BJ (cell line): ENCODE results near the gene ACOT8. TPM values are rescaled to one million over a fixed set of nuclear protein-coding genes. Genes with fewer than 3 reads are reported as not detected.
"Not testable (repeated sequence)": the region's sequence is repeated elsewhere in the genome, so short reads cannot be mapped to it uniquely, and the experiment has no call there.

Experiments
- CTCF ChIA-PET: fragments of 350-600 bp; formaldehyde crosslinking; extraction: SDS; loops from one replicate; lab custom pipeline; 2021; ENCODE audit warnings: antibody characterized with exemption, inconsistent platforms; lab: Yijun Ruan, JAX
- POLR2A ChIA-PET: fragments of 300-600 bp; sonication (Branson Sonifier 250); formaldehyde crosslinking; extraction: SDS; loops from one replicate; lab custom pipeline; 2021; ENCODE audit warnings: antibody characterized with exemption; lab: Charles Lee
- DNase-seq: peaks from one replicate; pipeline ENCODE4 v3.0.0-alpha.2; 2011; ENCODE audit warnings: low read depth
- H3K27me3 ChIP-seq: 2 replicates; pipeline ENCODE4 v1.6.0; 2011; ENCODE audit warnings: low read length; ENCODE audit not compliant: control insufficient read depth, insufficient read depth
- H3K36me3 ChIP-seq: 2 replicates; pipeline ENCODE4 v1.5.1; 2011; ENCODE audit warnings: low read length; ENCODE audit not compliant: control insufficient read depth, insufficient read depth
- H3K4me3 ChIP-seq: 2 replicates; pipeline ENCODE4 v1.5.1; 2011; ENCODE audit warnings: low read depth, mild to moderate bottlenecking, control low read depth, low read length
- CTCF ChIP-seq: IDR thresholded peaks from 2 replicates; pipeline ENCODE4 v1.5.1; 2011; ENCODE audit warnings: low read depth, mild to moderate bottlenecking, control low read depth, inconsistent platforms, low read length, moderate library complexity; ENCODE audit not compliant: insufficient read depth
- polyA plus RNA-seq: library from polyadenylated mRNA; depleted of rRNA; stranded (reverse); fragments of >200 nt; gene quantifications from 2 replicates; pipeline ENCODE4 v1.2.3, GENCODE V29; 2011

ACOT8 gene
- polyA plus RNA-seq, 1 experiment: 49.9 TPM

DNA sequence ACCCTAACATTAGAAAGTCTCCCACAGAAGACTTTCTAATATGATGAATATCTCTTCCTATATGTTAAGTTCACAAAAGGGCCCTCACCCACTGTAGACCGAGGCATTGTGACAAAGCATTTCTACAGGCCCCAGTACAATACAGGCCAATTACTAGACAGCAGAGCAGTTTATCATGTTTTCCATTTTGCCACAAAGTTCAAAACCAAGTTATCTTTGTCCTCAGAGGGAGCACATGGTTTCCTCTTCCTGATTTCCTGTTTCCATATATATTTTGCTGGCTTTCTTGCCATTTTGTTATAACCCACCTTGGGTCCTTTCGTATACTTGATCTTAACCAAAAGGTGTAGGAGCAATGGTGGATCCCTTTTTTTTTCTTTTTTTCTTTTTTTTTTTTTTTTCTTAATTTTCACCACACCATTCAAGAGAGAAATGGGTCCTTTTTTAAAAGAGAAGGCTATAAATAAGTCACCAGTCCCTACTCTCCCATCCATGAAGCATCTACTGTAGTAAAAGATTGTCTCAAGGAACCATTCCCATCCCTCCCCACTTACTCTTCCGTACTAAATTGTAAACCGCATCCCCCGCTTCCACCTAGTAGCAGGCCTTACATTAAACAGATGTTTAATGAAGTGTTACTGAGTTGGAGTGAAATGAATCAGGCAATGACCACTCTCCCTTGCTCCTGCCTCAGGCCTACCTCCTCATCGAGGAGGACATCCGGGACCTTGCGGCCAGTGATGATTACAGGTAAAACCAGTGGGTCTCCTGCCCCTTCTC lies 46.8 kb downstream of the ACOT8 start:
- H3K36me3 ChIP-seq: peaks cover 17% of the 10 kb centered on the region
- no peak for DNase-seq
- POLR2A ChIA-PET: no interaction called here
- no peak overlapping the region for H3K4me3 ChIP-seq
- TF ChIP-seq CTCF: no peak
- no peaks in the 10 kb centered on the region for H3K27me3 ChIP-seq
- CTCF ChIA-PET: interaction anchor here (2.3 kb wide), 1 partner anchor 11 kb away, joined by 10 read pairs; no protein-coding TSS in a partner anchor

- Histone ChIP-seq H3K36me3 (peaks cover 33% of the 10 kb centered on the region), H3K27me3 (no peaks in the 10 kb centered on the region), H3K4me3 (no peak overlapping the region)
- no peak for DNase-seq
- TF ChIP-seq CTCF: no peak
- ChIA-PET POLR2A (no interaction called here), CTCF (interaction anchor here (0.8 to 1.9 kb wide), 2 partner anchors 168 to 849 kb away, joined by 4 to 5 read pairs; no protein-coding TSS in a partner anchor)
Observed at GRCh38 chr20:45801851-45802250, 55.3 kb downstream of the ACOT8 start.

DNA sequence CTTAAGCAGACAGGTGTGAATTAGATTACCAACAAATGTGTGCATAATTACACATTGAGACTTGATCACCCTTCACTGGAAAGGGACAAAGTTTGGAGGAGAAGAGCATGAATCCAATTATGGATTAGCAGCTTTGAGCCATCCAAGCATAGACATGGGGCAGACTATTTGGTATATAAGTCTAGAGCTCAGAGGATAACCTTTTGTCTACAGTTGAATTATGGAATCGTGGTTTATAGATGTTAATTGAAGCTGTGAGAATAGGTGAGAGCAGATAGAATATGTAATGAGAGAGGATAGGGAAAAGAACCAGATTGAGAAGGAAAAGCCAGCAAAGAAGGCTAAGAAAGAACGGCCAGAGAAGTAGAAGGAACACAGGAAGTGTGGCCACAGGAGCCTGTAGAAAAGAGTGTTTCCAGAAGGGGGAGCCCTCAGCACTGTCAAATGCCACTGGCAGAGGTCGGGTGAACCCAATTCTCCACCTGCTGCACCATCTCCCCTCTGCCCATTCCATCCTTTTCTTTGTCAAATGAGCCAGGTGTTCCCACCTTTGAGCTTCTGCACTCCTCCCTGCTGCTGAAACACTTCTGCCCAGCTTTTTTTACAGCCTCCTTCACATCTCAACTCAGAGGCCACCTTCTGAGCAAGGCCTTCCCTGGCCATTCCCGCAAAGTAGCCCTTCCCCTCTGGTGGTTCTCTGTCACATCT lies 58.1 kb downstream of the ACOT8 start:
- CTCF ChIA-PET: interaction anchor here (0.5 to 2.5 kb wide), 32 partner anchors 8 to 302 kb away, joined by 3 to 26 read pairs (median 5); partner anchors contain the start of genes CTSA, NEURL2, PCIF1 and SPATA25
- POLR2A ChIA-PET: no interaction called here
- H3K36me3 ChIP-seq: peaks cover 29% of the 10 kb centered on the region

DNA sequence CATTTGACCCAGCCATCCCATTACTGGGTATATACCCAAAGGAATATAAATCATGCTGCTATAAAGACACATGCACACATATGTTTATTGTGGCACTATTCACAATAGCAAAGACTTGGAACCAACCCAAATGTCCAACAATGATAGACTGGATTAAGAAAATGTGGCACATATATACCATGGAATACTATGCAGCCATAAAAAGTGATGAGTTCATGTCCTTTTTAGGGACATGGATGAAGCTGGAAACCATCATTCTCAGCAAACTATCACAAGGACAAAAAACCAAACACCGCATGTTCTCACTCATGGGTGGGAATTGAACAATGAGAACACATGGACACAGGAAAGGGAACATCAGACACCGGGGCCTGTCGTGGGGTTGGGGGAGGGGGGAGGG lies 59.2 kb downstream of the ACOT8 start:
- H3K36me3 ChIP-seq: peaks cover 24% of the 10 kb centered on the region
- CTCF ChIA-PET: interaction anchor here (1.1 to 2.5 kb wide), 11 partner anchors 9 to 172 kb away, joined by 3 to 26 read pairs (median 10); partner anchors contain the start of gene PCIF1
- H3K4me3 ChIP-seq, POLR2A ChIA-PET, DNase-seq, H3K27me3 ChIP-seq: not testable (repeated sequence)

More for the DNA sequence above, 58.1 kb downstream of the ACOT8 start:
- DNase-seq: no peak
- Histone ChIP-seq H3K4me3 (no peak overlapping the region), H3K27me3 (no peaks in the 10 kb centered on the region)
- TF ChIP-seq CTCF: peak; percentile 78

DNA sequence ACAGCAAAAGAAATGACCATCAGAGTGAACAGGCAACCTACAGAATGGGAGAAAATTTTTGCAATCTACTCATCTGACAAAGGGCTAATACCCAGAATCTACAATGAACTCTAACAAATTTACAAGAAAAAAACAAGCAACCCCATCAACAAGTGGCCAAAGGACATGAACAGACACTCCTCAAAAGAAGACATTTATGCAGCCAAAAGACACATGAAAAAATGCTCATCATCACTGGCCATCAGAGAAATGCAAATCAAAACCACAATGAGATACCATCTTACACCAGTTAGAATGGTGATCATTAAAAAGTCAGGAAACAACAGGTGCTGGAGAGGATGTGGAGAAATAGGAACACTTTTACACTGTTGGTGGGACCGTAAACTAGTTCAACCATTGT lies 59.7 kb downstream of the ACOT8 start:
- H3K4me3 ChIP-seq, POLR2A ChIA-PET, DNase-seq, H3K27me3 ChIP-seq: not testable (repeated sequence)
- CTCF ChIA-PET: interaction anchor here (2.5 kb wide), 1 partner anchor 166 kb away, joined by 26 read pairs; no protein-coding TSS in a partner anchor
- H3K36me3 ChIP-seq: peaks cover 24% of the 10 kb centered on the region
